IPS-NIHi7 (cell line): ENCODE results near the gene NLRP3.

ENCODE experiments used
- DNase-seq: peaks from one replicate; pipeline ENCODE4 v3.0.0; 2012; ENCODE audit warnings: mixed read lengths; ENCODE audit errors: extremely low spot score

NLRP3 gene

GRCh38 chr1:247437551-247438505 lies 21.9 kb downstream of the NLRP3 start:
- DNase-seq, result no peak

DNA sequence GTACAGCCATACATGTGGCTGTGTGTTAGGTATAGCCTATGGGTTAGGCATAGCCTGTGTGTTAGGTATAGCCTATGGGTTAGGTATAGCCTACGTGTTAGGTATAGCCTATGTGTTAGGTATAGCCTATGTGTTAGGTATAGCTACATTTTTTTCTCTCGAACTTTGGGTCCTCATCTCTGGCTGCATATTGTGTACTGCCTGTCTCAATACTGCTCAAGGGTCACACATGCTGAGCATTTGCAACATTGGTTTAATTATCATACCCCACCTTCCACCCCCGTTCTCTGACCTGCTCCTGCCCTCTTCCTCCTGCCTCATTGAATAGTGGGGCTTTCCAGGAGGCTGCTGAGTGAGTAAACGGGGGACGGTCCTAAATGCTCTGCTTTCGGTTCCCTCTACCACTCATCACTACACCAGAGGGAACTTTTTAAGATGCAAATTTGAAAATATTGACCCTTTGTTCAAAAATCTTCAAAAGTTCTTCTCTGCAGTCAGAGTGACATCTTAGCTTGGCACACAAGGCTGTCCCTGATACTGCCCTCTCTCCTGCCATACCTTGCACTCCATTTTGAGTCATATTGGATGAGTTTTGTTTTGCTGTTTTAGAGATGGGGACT lies 24.1 kb downstream of the NLRP3 start:
- no peak for DNase-seq

- DNase-seq, result no peak
These were observed 25.6 kb downstream of the NLRP3 start for GRCh38 chr1:247441606-247442005.

DNA sequence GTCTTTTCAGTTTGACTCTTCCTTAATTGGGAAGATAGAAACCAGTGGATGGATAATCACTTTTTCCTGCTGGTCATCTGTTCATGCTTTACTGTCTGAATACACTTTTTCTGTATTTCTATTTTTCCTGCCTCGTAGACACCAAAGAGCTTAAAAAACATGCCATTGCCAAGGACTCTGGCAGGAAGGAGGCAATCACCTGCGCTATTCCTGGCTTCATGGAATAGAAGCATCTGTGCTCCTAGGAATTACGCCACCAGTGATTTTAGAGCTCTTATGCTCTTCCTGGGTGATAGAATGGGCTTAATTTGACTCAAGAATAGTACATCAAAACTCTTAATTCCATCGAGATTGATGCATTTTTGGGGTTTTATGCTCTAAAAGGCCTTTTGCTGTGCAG lies 26.2 kb downstream of the NLRP3 start:
- DNase-seq, result no peak

DNA sequence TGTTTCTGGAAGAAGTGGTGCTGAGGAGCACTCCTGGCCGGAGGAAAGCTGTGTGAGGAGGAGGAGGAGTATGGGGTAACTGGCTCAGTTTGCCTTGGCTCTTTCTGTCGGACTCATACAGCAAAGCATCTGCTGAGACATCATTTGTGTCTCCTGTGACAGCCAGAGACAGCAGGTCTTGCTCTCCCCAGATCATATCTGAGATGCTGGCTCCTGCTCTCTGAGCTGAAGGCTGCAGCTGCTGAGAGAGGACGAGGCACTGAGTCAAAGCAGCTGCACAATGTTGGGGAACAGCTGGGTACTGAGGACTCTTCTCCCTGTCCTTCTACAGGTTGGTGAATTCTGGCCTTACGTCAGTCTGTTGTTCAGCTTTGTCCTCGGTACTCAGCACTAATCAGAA lies 27.7 kb downstream of the NLRP3 start:
- DNase-seq, result no peak

DNA sequence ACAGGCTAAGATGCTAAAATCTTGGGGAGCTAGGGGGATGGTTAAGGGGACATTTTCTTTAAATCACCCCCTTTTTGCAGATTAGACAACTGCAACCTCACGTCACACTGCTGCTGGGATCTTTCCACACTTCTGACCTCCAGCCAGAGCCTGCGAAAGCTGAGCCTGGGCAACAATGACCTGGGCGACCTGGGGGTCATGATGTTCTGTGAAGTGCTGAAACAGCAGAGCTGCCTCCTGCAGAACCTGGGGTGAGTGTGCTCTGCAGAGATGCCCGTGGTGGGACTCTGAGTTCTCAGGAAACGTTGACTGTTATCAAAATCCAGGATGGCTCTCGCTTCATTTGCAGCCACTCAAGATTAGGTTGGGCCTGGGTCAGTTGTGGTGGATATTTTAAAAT lies 28.6 kb downstream of the NLRP3 start:
- no peak for DNase-seq

GRCh38 chr1:247445526-247446356 lies 29.8 kb downstream of the NLRP3 start:
- DNase-seq, result no peak

- DNase-seq, result no peak
These were observed 31.4 kb downstream of the NLRP3 start for GRCh38 chr1:247447162-247447909.

GRCh38 chr1:247448107-247448791 lies 32.3 kb downstream of the NLRP3 start:
- peak; percentile 79 for DNase-seq

GRCh38 chr1:247451388-247452010 lies 35.5 kb downstream of the NLRP3 start:
- no peak for DNase-seq

DNA sequence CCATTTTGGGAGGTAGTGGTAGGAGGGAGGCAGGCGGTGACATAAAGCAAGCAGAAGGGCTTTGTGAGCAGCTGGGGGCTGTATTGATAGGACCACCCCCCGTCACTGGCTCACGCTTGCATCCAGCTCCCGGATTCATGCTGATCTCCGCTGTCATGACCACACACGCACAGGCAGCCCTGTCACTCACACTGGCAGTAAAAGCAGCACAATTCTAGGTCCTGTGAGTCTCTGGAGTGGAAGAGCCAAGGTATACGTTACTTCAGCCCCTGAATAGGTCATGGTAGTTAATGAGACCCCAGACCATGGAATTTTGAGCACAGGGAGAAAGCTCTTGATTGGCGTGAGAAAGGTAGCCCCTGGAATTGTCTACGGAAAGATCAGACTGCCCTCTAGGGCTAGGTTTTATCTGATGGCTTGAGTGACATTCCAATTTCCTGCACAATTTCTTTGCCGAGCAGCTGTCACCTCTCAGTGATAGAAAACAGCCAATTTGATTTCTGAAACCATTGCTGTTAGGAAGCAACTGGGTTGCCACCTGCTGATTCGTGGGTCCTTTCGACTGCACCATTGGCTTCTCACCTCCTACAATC lies 36.6 kb downstream of the NLRP3 start:
- DNase-seq, result no peak

- DNase-seq, result no peak
These were observed 37.3 kb downstream of the NLRP3 start for GRCh38 chr1:247453245-247453644.

GRCh38 chr1:247453997-247454396 lies 38.0 kb downstream of the NLRP3 start:
- no peak for DNase-seq

GRCh38 chr1:247456021-247456420 lies 40.0 kb downstream of the NLRP3 start:
- DNase-seq, result no peak

- DNase-seq, result no peak
These were observed 41.1 kb downstream of the NLRP3 start for GRCh38 chr1:247456914-247457639.

DNA sequence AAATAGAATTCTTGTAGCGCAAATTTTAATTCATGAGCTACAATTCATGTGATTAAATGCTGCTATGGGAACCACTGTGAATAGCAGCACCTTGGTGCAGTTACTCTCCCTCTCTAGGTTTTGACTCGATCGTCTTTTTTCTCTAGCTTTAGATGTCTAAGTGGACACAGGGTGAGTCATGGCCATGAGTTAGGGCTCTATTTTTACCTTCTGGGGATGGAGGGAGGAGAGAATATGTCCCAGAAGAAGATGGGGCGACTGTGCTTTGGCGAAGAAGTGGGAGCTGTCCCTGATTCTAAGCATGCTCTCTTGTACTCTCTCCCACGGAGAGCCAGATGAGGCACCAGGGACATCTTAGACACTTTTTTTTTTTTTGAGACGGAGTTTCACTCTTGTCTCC lies 43.5 kb downstream of the NLRP3 start:
- no peak for DNase-seq

- DNase-seq, result no peak
These were observed 49.8 kb downstream of the NLRP3 start for GRCh38 chr1:247465796-247466195.

DNA sequence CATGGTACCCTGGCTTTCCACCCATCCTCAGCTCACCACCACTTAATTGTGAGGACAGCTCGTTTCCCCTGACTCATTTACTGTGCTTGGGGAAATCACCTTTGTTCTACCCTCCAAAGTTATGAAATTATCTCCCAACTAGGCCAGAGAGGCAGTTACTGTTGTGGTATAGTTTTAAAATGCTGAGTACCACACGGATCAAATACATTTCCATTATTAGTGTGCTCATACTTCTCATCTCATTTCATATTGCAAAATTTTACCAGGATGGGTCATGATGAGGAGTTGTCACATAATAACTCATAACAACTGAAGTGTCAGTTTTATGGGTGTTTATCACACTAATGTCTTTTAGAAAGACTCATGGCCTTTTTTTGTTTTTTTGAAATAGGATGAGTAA lies 51.2 kb downstream of the NLRP3 start:
- no peak for DNase-seq

GRCh38 chr1:247468481-247469140 lies 52.6 kb downstream of the NLRP3 start:
- no peak for DNase-seq
